ENCODE data around the gene CLCN3. TPM values are rescaled to one million over a fixed set of nuclear protein-coding genes. Genes with fewer than 3 reads are reported as not detected.

Gene CLCN3
- total and polyA plus RNA-seq, 2 experiments from 2014 or later: 10.9 to 22.9 TPM

GRCh38 chr4:169668069-169668721, 47.8 kb downstream of the CLCN3 start:
- Histone ChIP-seq H3K79me2 (replicated peaks; ENCODE audit: insufficient read depth) (peaks cover 34% of the 10 kb centered on the region), H3K4me1 (ENCODE audit: insufficient read depth) (no peaks in the 10 kb centered on the region), H3K27ac (ENCODE audit: low read depth) (no peak overlapping the region), H3K36me3 (ENCODE audit: insufficient read depth) (peaks cover 5% of the 10 kb centered on the region; the same call in 1 of the 2 replicates), H3K4me2 (no peak overlapping the region), H3K9me2 (ENCODE audit: insufficient read depth) (no peaks in the 10 kb centered on the region), H2AFZ (no peak overlapping the region), H4K20me1 (replicated peaks; ENCODE audit: insufficient read depth) (no peaks in the 10 kb centered on the region), H3K27me3 (ENCODE audit: insufficient read depth) (no peaks in the 10 kb centered on the region), H3K4me3 (no peak overlapping the region), H3F3A (replicated peaks; ENCODE audit: low read depth) (no peaks in the 10 kb centered on the region)
- Mint-ChIP-seq H3K27me3 (ENCODE audit: insufficient read depth, low read depth, poor library complexity) (no peaks in the 10 kb centered on the region), H3K9me3 (peaks cover 19% of the 10 kb centered on the region; the same call in 2 of the 3 replicates), H3K27ac (no peak overlapping the region), H3K4me1 (no peaks in the 10 kb centered on the region), H3K4me3 (no peak overlapping the region), H3K36me3 (ENCODE audit: low read depth) (peaks cover 41% of the 10 kb centered on the region)
- ATAC-seq: no peak
- TF ChIP-seq POLR2AphosphoS5 (IDR thresholded peaks at IDR 0.05; ENCODE audit: low read depth): no peak
- DNase-seq (ENCODE audit: low spot score): no peak

- TF ChIP-seq CREB1 (CRISPR knock-in tag; IDR thresholded peaks at IDR 0.05; ENCODE audit: low read depth) (no peak), NANOG (IDR thresholded peaks at IDR 0.05; ENCODE audit: borderline replicate concordance) (no peak), ZNF331 (CRISPR knock-in tag; IDR thresholded peaks at IDR 0.05; ENCODE audit: low read depth) (no peak), CTCF (conservative IDR thresholded peaks at IDR 0.05; ENCODE audit: low read depth in 2 of 2) (no peak), STAT1 (IDR thresholded peaks at IDR 0.05; ENCODE audit: unreplicated experiment) (no peak), ETS1 (IDR thresholded peaks at IDR 0.05) (no peak), JUNB (IDR thresholded peaks at IDR 0.05; ENCODE audit: unreplicated experiment) (no peak), ZNF462 (CRISPR knock-in tag; IDR thresholded peaks at IDR 0.05) (no peak), EZH2phosphoT487 (IDR thresholded peaks at IDR 0.05; ENCODE audit: unreplicated experiment) (no peak)
- H3K27me3 Mint-ChIP-seq (ENCODE audit: insufficient read depth, low read depth, poor library complexity): no peaks in the 10 kb centered on the region
- H3K36me3 Mint-ChIP-seq (ENCODE audit: low read depth): peaks cover 33% of the 10 kb centered on the region
Observed at GRCh38 chr4:169675825-169676224, 55.4 kb downstream of the CLCN3 start.

More at GRCh38 chr4:169675825-169676224, 55.4 kb downstream of the CLCN3 start:
- no peak for DNase-seq (ENCODE audit: low spot score)
- no peaks in the 10 kb centered on the region for H3K27me3 ChIP-seq (ENCODE audit: insufficient read depth)
- H3K4me3 Mint-ChIP-seq: no peak overlapping the region
- 0 out of 2 replicates have a peak, but pooled peaks cover 5% of the 10 kb centered on the region for H3K36me3 ChIP-seq (ENCODE audit: insufficient read depth)
- no peaks in the 10 kb centered on the region for H4K20me1 ChIP-seq (replicated peaks; ENCODE audit: insufficient read depth)
- no peaks in the 10 kb centered on the region for H3K4me1 Mint-ChIP-seq
- peaks cover 6% of the 10 kb centered on the region; the same call in 1 of the 2 replicates for H3K79me2 ChIP-seq (replicated peaks; ENCODE audit: insufficient read depth)
- no peak overlapping the region for H2AFZ ChIP-seq
- H3K27ac Mint-ChIP-seq: no peak overlapping the region
- no peak overlapping the region for H3K4me3 ChIP-seq
- H3K9me3 Mint-ChIP-seq: peaks cover 20% of the 10 kb centered on the region
- H3K27ac ChIP-seq (ENCODE audit: low read depth): no peak overlapping the region
- ATAC-seq: no peak
- H3K4me1 ChIP-seq (ENCODE audit: insufficient read depth): no peaks in the 10 kb centered on the region
- H3K4me2 ChIP-seq: no peak overlapping the region
- H3F3A ChIP-seq (replicated peaks; ENCODE audit: low read depth): no peaks in the 10 kb centered on the region
- no peaks in the 10 kb centered on the region for H3K9me2 ChIP-seq (ENCODE audit: insufficient read depth)

Measured in GM23338 (cell line).